GM12878 (cell line): ENCODE results near the gene SMU1.
"Not testable (repeated sequence)": the region's sequence is repeated elsewhere in the genome, so short reads cannot be mapped to it uniquely, and the experiment has no call there.

Source experiments
- EZH2 ChIP-seq: IDR thresholded peaks from 2 replicates; pipeline ENCODE4 v1.6.1; 2012; ENCODE audit warnings: low read depth, mild to moderate bottlenecking, control low read depth, inconsistent platforms, low read length, borderline replicate concordance; ENCODE audit not compliant: control insufficient read depth
- POLR2AphosphoS5 ChIP-seq: IDR thresholded peaks from 2 replicates; pipeline ENCODE4 v1.6.1; 2011; ENCODE audit warnings: mild to moderate bottlenecking, low read length, inconsistent platforms
- TAF1 ChIP-seq: IDR thresholded peaks from 2 replicates; pipeline ENCODE4 v1.6.1; 2011; ENCODE audit warnings: mild to moderate bottlenecking, low read depth, low read length, borderline replicate concordance

GRCh38 chr9:33000682-33001055 lies 75.8 kb downstream of the SMU1 start:
- not testable (repeated sequence) for TF ChIP-seq TAF1, POLR2AphosphoS5, EZH2
